Fibroblast of upper back skin (primary cell): ENCODE results near the gene SLC24A4.

Experiments
- DNase-seq: peaks from one replicate; pipeline ENCODE4 v3.0.0-alpha.2; 2013

The SLC24A4 gene

GRCh38 chr14:92404938-92405337 is 82.0 kb downstream of the SLC24A4 start:
- DNase-seq = no peak

GRCh38 chr14:92407410-92407809 is 84.4 kb downstream of the SLC24A4 start:
- DNase-seq = no peak

DNA sequence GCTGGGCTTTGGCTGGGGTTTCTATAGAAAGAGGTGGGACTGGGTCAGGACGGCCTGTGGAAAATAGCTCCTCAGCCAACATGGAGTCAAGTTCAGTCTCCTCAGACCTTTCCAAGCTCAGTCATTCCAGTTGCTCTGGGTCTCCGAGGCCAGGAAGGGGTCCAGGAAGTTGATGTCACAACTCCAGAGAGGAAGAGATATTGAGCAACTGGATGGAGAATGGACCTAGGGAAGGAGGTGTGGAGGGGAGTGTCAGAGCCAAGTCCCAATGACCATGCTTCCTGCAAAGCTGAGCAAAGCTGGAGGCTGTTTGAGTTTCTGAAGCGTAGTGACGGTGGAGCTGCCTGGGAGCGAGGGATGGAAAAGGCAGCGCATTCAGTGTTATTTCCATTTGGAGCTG is 86.1 kb downstream of the SLC24A4 start:
- peak; percentile 24 for DNase-seq

DNA sequence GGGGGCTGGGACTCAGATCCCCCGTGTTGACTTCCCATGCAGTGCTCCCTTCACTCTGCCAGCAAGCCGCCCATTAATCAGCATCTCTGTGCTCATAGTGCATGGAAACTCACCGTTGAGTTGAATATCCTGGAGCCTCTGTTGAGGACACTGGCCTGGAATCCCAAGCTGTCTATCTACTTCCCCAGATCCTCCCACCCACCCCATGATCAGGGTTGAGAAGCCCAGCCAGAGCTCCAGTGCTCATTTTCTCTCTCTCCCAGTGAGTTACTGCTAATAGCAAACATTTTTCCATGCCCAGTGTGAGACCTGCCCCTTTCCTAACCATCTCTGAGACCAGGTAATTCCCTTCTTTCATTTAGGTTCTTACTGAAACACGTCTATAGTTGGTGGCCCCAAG is 88.2 kb downstream of the SLC24A4 start:
- no peak for DNase-seq

- peak; percentile 56 for DNase-seq
These were observed 89.0 kb downstream of the SLC24A4 start for GRCh38 chr14:92411941-92412340.

GRCh38 chr14:92412912-92413311 is 89.9 kb downstream of the SLC24A4 start:
- DNase-seq = peak; percentile 89

GRCh38 chr14:92413379-92413778 is 90.4 kb downstream of the SLC24A4 start:
- DNase-seq = peak; percentile 59

- DNase-seq = no peak
These were observed 91.9 kb downstream of the SLC24A4 start for GRCh38 chr14:92414690-92415445.

DNA sequence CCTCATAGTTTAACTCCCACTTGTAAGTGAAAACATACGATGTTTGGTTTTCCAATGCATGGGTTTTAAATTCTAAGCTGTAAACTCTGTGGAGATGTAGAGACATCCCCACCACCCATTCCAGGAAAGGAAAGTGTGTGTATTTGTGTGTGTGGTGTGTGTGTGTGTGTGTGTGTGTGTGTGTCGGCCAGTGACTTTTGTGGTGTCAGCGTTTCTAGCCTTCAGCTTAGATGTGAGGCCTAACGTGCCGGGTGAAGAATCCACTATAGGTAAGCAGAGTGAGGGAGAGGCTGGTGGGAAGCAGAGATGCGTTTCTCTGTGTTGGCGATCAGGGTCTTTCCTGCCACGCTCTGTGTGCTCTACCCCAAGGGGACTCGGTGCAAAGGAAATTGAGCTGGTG is 93.0 kb downstream of the SLC24A4 start:
- no peak for DNase-seq

DNA sequence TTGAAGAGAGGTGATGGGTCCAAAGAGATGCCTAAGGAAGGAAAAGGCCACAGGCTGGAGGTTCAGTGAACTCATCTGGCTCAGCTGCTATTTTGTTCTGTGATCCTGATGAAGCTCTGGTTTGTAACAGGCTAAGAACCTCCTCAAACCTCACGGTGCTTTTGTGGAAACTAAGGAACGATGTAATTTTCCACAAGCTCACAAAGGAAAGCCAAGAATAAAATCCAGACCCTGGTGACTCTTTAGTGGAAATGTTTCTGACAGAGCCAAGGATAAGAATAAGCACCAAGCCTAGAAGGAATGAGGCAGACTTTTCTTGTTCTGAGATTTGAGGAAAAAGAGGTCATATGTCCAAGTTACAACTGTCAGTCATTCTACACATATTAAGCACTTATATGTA is 93.6 kb downstream of the SLC24A4 start:
- DNase-seq = no peak

DNA sequence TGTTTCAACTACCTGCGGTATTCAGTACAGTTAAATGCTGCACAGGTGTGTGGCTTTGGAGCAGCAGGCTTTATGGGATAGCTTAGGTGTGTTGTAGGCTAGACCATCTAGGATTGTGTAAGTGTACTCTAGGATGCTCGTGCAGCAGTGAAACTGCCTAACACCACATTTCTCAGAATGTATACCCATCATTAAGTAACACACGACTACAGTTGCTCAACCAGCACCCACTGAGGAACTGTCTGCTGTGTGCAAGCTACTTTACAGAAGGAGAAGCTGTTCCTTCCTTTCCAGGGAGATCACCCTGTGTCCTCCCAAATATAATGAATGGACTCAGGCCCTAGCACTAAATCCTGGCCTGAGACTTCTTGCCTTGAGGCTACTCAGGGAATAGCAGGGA is 94.8 kb downstream of the SLC24A4 start:
- DNase-seq = no peak

- peak; percentile 74 for DNase-seq
These were observed 98.8 kb downstream of the SLC24A4 start for GRCh38 chr14:92421751-92422150.

GRCh38 chr14:92425101-92425500 is 102.1 kb downstream of the SLC24A4 start:
- peak; percentile 53 for DNase-seq

DNA sequence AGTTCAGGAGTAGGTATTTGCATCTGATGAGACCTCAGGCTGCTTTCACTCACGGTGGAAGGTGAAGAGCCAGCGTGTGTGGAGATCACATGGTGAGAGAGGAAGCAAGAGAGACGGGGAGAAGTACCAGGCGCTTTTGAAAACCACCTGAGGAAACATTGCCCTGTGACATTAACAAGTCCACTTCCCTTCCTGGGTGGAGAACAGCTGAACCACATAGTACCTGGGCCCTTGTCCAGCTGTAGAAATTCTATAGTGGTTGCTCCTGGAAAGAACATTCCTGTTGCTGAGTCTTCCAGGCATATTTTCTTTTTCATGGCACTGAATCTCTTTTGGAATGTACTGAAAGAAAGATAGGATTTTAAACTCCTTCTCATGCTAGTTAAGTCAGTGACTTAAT is 103.3 kb downstream of the SLC24A4 start:
- peak; percentile 80 for DNase-seq

DNA sequence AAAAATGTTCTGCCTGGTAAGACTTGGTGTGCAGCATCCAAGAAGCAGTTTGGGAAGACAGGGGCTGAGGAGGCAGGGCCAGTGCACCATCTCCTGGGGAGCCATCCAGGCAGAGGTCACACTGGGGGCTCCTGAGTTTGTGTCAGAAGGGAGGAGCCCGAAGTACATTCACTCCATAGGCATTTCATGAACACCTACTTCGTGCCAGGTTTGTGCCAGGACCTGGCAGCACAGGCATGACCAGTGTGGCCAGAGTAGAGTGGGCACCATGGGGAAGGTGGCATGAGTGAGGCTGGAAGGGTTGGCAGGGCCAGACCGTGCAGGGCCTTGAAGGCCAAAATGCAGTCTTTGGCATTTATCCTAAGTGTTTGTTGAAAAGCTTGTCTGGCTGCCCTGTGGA is 104.1 kb downstream of the SLC24A4 start:
- DNase-seq = no peak

DNA sequence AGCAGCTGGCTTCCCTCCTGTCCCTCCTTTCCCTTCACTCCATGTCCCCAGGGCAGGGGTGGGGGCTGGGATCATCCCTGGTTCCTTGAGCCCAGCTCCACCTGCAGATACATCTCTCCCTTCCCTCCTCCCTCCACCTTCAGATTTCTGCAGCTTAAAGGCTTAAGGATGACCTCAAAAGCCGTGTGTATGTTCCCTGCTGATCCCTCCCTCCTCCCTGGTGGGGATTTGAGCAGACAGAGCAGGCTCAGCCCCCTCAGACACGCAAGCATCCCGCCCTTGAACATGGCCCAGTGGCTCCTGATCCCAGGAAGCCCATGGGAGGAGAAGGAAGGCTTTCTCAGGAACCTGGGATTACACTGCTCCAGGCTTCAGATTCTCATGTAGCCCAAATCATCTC is 107.7 kb downstream of the SLC24A4 start:
- DNase-seq = no peak

DNA sequence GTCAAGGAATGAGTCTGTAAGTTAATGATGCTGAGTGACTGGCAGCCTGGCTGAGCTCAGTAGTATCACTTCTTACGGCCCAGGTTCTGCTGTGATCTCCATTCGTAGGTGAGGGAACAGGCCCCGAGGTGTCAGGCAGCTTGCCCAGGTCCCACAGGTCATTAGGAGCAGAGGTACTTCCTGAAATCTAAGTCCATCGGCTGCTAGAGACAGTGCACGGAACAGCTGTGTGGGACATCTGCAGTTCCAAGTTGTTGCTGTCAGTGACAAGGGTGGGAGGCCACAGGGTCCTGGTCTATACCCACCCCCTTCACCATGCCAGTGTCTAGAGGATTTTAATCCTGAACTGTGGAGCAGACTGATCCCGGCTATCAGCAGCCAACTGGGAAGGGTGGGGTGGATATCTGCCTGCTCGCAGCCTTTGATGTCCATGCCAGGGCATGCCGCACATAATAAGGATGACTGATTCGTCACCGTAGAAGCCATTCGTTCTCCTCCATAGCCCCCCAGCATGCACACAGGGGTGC is 108.3 kb downstream of the SLC24A4 start:
- DNase-seq = no peak

DNA sequence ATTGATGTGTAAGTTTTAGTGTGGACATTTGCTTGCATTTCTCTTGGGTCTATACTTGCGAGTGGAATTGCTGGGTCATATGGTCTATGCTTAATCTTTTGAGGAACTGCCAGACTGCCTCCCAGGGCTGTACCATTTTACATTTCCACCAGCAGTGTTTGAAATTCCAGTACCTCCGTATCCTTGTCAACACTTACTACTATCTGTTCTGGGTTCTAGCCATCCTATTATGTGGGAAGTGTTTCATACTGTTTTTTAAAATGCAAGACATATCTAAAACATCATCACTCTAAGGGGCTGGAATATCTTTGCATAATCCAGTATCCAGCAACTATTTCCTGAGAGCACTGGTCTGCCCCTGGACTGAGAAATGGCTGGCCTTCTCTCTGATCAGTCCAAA is 110.4 kb downstream of the SLC24A4 start:
- no peak for DNase-seq

GRCh38 chr14:92435154-92435553 is 112.2 kb downstream of the SLC24A4 start:
- no peak for DNase-seq

GRCh38 chr14:92436115-92436776 is 113.3 kb downstream of the SLC24A4 start:
- DNase-seq = no peak

- DNase-seq = no peak
These were observed 114.3 kb downstream of the SLC24A4 start for GRCh38 chr14:92437309-92437708.

GRCh38 chr14:92437729-92438285 is 114.8 kb downstream of the SLC24A4 start:
- no peak for DNase-seq

DNA sequence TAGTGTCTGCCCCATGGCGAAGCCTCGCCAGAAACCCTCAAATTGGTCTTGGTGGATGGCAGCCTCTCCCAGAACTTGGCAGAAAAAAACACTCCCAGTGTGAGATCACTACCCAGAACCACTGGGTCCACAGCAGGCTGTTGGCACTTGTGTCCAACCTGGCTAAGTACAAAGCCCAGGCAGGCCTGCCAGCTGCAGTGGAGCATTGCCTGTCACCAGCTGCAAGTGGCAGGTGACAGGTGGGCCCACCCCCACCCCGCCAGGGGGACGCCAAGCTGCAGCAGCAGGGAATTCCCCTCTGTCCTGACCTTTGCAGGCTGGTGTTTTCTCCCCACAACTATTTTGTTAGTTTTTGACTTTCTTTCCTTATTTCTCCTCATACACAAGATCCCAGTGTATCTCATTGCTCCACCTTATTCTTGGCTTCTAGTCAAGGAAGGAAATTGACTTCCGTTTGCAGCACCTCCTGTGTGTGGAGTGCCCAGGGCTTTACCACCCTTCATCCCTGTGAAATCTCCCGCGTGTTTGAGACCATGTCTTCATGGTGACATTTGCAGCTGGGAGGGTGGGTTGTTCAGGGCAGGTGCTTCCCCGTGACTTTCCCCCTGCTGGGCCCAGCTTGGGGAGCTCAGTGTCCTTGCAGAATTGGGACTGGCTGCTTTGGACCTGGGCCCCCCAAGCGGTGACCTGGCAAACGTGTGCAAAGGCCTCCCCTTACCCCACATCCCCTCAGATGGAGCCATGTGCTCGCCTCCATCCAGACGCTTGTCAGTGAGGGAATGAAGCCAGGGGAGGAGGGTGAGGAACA is 116.8 kb downstream of the SLC24A4 start:
- DNase-seq = no peak
